Measurements from ENCODE around the gene SUGCT. TPM values are rescaled to one million over a fixed set of nuclear protein-coding genes. Genes with fewer than 3 reads are reported as not detected.

The SUGCT gene
- total and polyA plus RNA-seq, 2 of the 13 experiments (the other 11 are each of a cell fraction or from before 2014, with no cell fraction given), result 10.1 to 22.2 TPM

DNA sequence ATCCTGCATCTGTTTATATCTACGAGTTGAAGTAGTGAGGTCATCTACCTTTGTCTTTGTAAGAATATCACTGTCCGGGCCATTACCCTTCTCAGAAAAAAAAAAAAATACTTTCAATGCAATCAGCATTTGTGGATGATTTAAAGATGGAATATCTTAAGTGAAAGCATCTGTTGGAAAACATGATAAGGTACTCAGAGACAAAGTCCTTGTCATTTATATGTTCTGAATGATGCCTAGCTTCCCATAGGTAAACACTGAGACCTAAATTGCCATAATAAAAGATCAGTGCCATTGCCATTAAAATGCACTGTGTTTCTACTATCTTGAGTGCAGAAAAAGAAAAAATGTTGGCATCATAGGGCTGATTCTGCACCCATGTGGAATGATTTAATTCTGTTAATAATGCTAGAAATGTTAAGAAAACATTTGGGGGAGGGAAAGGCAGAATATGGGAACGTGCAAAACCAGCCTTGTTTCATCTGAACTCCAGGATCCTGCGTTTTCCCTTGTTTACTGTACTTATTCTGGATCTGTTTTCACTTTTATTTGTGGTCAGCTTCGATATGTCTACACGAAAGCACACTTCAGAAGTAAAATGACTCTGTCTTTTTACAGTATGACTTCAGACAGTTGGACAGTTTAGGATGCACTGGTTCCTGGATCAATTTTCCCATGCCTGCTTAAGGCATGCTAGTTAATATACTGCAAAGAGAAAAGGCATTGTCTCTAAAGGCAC lies 669.8 kb downstream of the SUGCT start:
- H4K20me1 ChIP-seq (ENCODE audit: insufficient read depth, low read length), result no peaks in the 10 kb centered on the region
- TF ChIP-seq MBNL3 (CRISPR knock-in tag; conservative IDR thresholded peaks at IDR 0.05), result no peak
- no peak for TF ChIP-seq ELF4 (CRISPR knock-in tag; IDR thresholded peaks at IDR 0.05; ENCODE audit: borderline replicate concordance)
- no peak for TF ChIP-seq SRSF9 (IDR thresholded peaks at IDR 0.05; ENCODE audit: borderline replicate concordance, insufficient read depth, low read depth, low read length, poor library complexity, severe bottlenecking)
- TF ChIP-seq, protein P1, sequence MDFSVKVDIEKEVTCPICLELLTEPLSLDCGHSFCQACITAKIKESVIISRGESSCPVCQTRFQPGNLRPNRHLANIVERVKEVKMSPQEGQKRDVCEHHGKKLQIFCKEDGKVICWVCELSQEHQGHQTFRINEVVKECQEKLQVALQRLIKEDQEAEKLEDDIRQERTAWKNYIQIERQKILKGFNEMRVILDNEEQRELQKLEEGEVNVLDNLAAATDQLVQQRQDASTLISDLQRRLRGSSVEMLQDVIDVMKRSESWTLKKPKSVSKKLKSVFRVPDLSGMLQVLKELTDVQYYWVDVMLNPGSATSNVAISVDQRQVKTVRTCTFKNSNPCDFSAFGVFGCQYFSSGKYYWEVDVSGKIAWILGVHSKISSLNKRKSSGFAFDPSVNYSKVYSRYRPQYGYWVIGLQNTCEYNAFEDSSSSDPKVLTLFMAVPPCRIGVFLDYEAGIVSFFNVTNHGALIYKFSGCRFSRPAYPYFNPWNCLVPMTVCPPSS (IDR thresholded peaks at IDR 0.05), result no peak
- TF ChIP-seq ZSCAN22 (CRISPR knock-in tag; IDR thresholded peaks at IDR 0.05), result no peak
- no peak for TF ChIP-seq JUNB (CRISPR knock-in tag; IDR thresholded peaks at IDR 0.05; ENCODE audit: borderline replicate concordance)
- TF ChIP-seq ATM (IDR thresholded peaks at IDR 0.05; ENCODE audit: borderline replicate concordance), result no peak
- H3K79me2 ChIP-seq (ENCODE audit: insufficient read depth, low read length), result no peaks in the 10 kb centered on the region
- no peak overlapping the region for H3K27ac ChIP-seq (ENCODE audit: extremely low read length, insufficient read depth, low read length)
- WGBS (ENCODE audit: low lambda C conversion rate), result 78% methylated on average over 6 of the region's 6 CpGs
- H3K9ac ChIP-seq (ENCODE audit: insufficient read depth, low read depth, low read length), result no peak overlapping the region
- in situ Hi-C loops (cut with HindIII; ENCODE audit: extremely low pct_ligation_motif_present, low pct_unique_long_range_greater_than_20kb), result no loop called here
- POLR2A ChIA-PET, result no interaction called here
- BruUV-seq (replicated peaks), result no TSS peak
- no peak for FAIRE-seq
- DNase-seq (ENCODE audit: low spot score), result no peak
- H3K9me3 ChIP-seq (ENCODE audit: low read length), result no peaks in the 10 kb centered on the region
- intact Hi-C loops (cut with micrococcal nuclease; ENCODE audit: unreplicated experiment), result loop anchor here (1.0 kb wide), 1 partner anchor 28 kb away; no protein-coding TSS in a partner anchor
- H3K36me3 ChIP-seq (replicated peaks in 1 of 2; ENCODE audit: control insufficient read depth in 1 of 2, insufficient read depth in 2 of 2, low read length in 2 of 2), result no peaks in the 10 kb centered on the region
- no peak overlapping the region for H3K4me3 ChIP-seq (replicated peaks in 1 of 3; ENCODE audit: insufficient read depth in 1 of 3, low read depth in 2 of 3, low read length in 3 of 3)
- no peaks in the 10 kb centered on the region for H3K27me3 ChIP-seq (ENCODE audit: control insufficient read depth in 1 of 2, insufficient read depth in 2 of 2, low read length in 2 of 2)
- CTCF ChIA-PET (ENCODE audit: low intra/inter-chr PET ratio, low total read pairs), result no interaction called here
- no peak overlapping the region for H3K4me2 ChIP-seq (ENCODE audit: low read depth, low read length)
- ATAC-seq, result no peak
- no peak overlapping the region for H2AFZ ChIP-seq (ENCODE audit: low read length)
- no peaks in the 10 kb centered on the region for H3K4me1 ChIP-seq (ENCODE audit: insufficient read depth, low read length)
